GM10266 (cell line): ENCODE data around the gene OSBPL9.

Experiments
- DNase-seq: peaks from one replicate; pipeline ENCODE4 v3.0.0; 2012; ENCODE audit errors: extremely low spot score
- CTCF ChIP-seq: IDR thresholded peaks from 2 replicates; pipeline ENCODE4 v1.5.1; 2012; ENCODE audit warnings: mild to moderate bottlenecking, low read depth; ENCODE audit not compliant: control insufficient read depth, insufficient read depth; ENCODE audit errors: missing control alignments

Gene OSBPL9

GRCh38 chr1:51664421-51665240 lies 47.7 kb downstream of the OSBPL9 start:
- no peak for DNase-seq
- no peak for TF ChIP-seq CTCF

- no peak for DNase-seq
- no peak for TF ChIP-seq CTCF
These were observed 49.6 kb downstream of the OSBPL9 start for GRCh38 chr1:51666478-51666877.

- TF ChIP-seq CTCF: no peak
- no peak for DNase-seq
These were observed 50.7 kb downstream of the OSBPL9 start for GRCh38 chr1:51667561-51667960.

- no peak for DNase-seq
These were observed 52.4 kb downstream of the OSBPL9 start for GRCh38 chr1:51669272-51669671.

GRCh38 chr1:51669816-51670215 lies 52.9 kb downstream of the OSBPL9 start:
- TF ChIP-seq CTCF: no peak
- no peak for DNase-seq

More at GRCh38 chr1:51669272-51669671, 52.4 kb downstream of the OSBPL9 start:
- no peak for TF ChIP-seq CTCF

GRCh38 chr1:51671527-51672325 lies 54.8 kb downstream of the OSBPL9 start:
- DNase-seq: no peak
- TF ChIP-seq CTCF: no peak

- TF ChIP-seq CTCF: no peak
- no peak for DNase-seq
These were observed 56.4 kb downstream of the OSBPL9 start for GRCh38 chr1:51673279-51673678.
